HG02870 (cell line): ENCODE measurements around the gene POLR3GL.
"Not testable (repeated sequence)": the region's sequence is repeated elsewhere in the genome, so short reads cannot be mapped to it uniquely, and the experiment has no call there.

ENCODE experiments used
- ATAC-seq: cut with Tn5 transposase; IDR thresholded peaks from one replicate; pipeline ENCODE4 v1.9.1; 2021; ENCODE audit warnings: mild to moderate bottlenecking, moderate library complexity; ENCODE audit not compliant: unreplicated experiment

Gene POLR3GL

GRCh38 chr1:145964328-145965118 lies at the start of gene POLR3GL, which contains the start of gene ANKRD34A:
Gene POLR3GL, plus strand, starts transcription at chr1:145964690. Its CDS starts 10,176 bp downstream, at chr1:145974866.
Gene ANKRD34A, minus strand, starts transcription at chr1:145964575. Its CDS starts 2,816 bp downstream, at chr1:145961759.
- peak; percentile 90 for ATAC-seq

DNA sequence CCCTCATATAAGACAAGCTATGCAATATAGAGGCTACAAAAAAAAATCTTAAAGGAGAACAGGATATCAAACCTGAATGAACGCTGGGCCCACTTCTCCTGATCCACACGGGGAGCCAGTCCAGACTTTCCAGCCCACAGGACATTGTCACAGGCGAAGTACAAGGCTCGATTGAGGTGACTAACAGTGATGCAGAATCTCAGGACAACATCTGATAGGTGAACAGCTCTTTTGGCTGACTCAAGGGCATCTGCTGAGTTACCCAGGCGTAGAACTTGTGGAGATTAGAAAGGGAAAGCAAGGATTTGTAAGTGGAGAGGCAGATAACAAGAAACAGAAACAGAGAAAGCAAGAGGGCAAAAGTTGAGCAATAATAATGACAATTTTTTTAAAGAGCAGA lies 47.7 kb upstream of the POLR3GL start:
- ATAC-seq: no peak

- no peak for ATAC-seq
Observed at GRCh38 chr1:145917595-145917994, 46.9 kb upstream of the POLR3GL start.

DNA sequence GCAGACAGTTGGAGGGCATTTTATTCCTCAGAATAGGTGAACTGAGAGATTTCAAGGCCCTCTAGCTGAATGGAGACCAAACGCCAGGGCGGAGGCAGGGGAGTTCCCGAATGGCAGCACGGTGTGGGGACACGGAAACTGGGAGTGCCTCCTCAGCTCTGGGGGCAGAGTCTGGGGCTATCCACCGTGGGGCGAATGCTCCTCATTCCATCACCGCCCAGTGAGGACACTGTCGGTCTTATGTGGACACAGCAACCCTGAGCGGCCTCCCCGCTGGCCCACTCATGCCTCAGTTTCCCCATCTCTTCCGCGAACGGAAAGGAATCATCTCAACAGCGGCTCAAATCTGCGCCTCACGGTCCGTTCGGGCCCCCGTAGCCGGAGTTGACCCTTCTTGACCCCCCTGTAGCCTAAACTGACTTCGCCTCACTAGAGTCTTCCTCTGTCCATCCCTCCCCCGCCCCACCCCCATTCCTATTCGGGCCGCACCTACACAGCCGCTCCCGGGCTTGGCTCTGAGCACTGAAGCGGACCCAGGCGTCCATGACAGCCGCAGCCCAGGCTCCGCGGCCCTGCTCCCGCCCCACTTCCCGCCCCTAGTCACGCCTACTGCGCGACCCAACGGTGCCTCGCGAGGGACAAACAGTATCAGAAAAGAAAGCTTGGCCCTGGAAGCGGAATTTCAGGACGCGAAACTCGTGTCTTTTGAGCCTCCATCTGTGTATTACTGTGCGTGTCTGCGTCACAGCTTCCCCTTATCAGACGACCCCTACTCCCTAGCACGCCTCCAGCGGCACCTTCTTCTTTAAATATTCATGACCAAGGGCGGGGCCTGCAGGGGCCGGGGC lies 46.1 kb upstream of the POLR3GL start, which contains the start of gene PEX11B:
Gene PEX11B, minus strand, starts transcription at position 574 of the 848 bp plus-strand sequence. Its CDS starts 29 bp downstream, at position 545.
- ATAC-seq: peak; percentile 86

DNA sequence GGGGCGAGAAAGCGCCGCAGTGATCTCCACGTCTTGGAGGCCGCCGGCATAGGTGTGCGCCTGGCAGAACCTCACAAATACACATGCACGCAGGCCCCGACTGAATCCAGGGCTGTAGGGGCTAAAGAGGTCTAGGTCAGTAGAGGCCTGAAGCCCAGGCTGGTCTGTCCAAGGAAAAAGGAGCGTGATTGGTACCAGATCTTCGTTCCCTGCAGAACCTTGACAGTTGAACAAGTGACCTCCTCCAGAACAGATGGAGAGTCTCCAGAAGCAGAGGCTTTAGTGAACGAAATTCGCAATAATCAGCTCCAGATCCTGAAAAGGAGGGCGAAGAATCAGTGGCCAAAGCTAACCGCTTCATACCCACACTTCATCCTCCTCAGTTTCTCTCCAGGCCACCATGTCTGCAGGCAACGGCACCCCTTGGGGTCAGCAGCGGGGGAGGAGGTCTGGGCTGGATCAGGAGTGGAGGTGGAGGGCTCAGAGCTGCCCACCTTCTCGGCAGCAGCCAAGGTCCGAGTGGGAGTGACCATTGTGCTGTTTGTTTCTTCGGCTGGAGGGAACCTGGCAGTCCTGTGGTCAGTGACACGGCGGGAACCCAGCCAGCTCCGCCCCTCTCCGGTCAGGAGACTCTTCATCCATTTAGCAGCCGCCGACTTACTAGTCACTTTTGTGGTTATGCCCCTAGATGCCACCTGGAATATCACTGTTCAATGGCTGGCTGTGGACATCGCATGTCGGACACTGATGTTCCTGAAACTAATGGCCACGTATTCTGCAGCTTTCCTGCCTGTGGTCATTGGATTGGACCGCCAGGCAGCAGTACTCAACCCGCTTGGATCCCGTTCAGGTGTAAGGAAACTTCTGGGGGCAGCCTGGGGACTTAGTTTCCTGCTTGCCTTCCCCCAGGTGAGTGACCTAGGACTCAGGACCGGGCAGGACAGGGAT lies 45.2 kb upstream of the POLR3GL start:
- no peak for ATAC-seq

- ATAC-seq: not testable (repeated sequence)
Observed at GRCh38 chr1:145920297-145920696, 44.2 kb upstream of the POLR3GL start.

DNA sequence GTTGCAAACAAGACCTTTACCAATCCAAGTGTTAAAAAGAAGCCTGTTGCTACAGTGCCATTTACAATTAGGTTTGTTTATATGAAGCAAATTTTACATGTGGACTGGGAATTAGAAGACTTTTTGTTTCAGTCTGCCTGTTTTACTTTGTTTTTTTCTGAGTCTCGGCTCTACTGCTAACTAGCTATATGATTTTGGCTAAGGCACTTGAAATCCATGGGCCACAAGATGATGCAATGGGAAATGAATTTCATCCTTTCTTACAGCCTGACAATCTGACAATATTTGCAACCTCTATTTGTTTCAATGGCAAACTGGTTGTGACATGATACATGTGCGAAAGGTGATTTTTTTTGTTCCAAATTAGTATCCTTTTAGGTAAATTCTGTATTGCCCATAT lies 42.2 kb upstream of the POLR3GL start:
- no peak for ATAC-seq

DNA sequence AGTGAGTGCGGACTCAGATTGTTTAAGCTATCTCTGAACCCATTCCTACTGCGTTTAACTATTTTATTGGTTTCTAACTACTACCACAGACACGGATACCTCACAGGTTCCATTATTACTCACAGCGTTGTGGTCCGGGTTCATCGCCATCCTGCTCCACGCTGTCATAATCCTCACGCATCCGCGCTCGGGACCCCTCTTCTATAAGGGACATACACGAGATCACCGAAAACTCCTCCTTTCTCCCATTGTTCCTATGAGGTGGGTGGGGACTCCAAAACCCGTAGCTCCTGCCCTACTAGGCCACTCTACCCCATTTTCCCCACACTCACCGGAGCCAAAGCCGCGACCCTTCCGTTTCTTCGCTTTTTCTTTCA lies 37.8 kb upstream of the POLR3GL start:
- peak; percentile 13 for ATAC-seq

GRCh38 chr1:145927063-145927886 lies 37.2 kb upstream of the POLR3GL start, which contains the start of gene RBM8A:
Gene RBM8A, minus strand, starts transcription at chr1:145927484. Its CDS starts 58 bp downstream, at chr1:145927426.
- ATAC-seq: peak; percentile 94

DNA sequence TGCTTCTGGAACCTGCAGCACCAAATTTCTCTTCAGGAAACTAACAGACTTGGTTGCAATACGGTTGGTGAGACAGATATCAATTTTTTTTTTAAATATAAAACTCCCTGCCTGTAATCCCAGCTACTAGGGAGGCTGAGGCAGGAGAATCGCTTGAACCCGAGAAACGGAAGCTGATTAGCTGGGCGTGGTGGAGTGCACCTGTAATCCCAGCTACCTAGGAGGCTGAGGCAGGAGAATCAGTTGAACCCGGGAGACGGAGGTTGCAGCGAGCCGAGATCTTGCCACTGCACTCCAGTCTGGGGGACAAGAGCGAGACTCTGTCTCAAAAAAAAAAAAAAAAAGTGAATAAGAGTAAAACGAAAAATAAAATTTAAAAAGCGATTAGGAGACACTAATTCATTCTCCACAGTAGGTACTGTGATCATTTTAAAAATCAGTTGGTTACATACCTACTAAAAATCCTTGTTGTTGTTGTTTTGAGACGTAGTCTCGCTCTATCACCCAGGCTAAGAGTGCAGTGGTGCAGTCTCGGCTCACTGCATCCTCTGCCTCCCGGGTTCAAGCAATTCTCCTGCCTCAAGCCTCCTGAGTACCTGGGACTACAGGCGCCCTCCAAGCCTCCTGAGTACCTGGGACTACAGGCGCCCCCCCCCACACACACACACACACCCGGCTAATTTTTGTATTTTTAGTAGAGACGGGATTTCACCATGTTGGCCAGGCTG lies 36.4 kb upstream of the POLR3GL start:
- no peak for ATAC-seq

GRCh38 chr1:145932522-145933009 lies 31.9 kb upstream of the POLR3GL start:
- ATAC-seq: not testable (repeated sequence)

- no peak for ATAC-seq
Observed at GRCh38 chr1:145935708-145936107, 28.8 kb upstream of the POLR3GL start.

DNA sequence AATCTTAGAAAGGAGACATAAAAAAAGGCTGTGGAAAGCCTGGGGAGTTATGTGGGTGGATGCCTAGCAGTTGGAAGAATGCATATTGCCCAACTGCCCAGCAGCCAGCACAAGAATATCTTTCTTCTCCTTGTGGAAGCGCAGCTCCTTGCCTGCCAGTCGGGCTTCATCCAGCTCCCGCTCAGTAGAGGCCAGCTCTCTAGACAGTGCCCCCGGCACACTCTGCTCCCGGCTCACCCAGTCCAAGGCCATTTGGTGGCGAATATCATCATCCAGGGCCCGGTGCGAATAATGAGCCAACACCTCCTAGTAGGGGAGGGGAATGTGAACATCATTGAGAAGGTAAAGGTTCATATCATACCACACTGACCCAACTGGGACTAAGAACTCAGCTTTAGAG lies 28.2 kb upstream of the POLR3GL start:
- no peak for ATAC-seq

- ATAC-seq: no peak
Observed at GRCh38 chr1:145937436-145937835, 27.1 kb upstream of the POLR3GL start.

- ATAC-seq: no peak
Observed at GRCh38 chr1:145942405-145942804, 22.1 kb upstream of the POLR3GL start.

- no peak for ATAC-seq
Observed at GRCh38 chr1:145942871-145943270, 21.6 kb upstream of the POLR3GL start.

- ATAC-seq: no peak
Observed at GRCh38 chr1:145944532-145944931, 20.0 kb upstream of the POLR3GL start.

DNA sequence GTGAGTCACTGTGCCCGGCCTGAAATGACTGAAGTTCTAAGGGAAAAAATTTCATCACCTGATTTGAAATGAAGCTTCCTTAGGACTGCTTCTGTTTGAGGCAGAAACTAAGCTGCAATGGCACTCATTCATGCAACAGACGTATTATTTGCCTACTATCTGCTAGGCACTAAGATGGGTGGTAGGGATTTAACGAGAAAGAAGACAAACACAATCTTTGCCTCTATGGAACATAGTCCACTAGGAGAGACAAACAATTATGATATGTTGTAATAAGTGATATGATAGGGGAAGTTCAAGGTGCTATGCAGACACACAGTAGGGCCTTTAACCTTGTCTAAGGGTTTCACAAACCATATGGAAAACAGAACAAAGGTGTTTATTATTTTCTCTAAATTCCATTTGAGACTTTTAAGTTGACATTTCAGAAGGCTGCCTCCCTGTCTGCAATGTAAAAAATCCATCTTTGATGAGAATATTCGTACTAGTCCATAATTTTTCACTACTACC lies 18.0 kb upstream of the POLR3GL start:
- ATAC-seq: no peak

- no peak for ATAC-seq
Observed at GRCh38 chr1:145947551-145947950, 16.9 kb upstream of the POLR3GL start.
